NCI-H226 (cell line): ENCODE measurements around the gene SNORC.
"Not testable (repeated sequence)": the region's sequence is repeated elsewhere in the genome, so short reads cannot be mapped to it uniquely, and the experiment has no call there.

Experiments used
- DNase-seq: peaks from one replicate; pipeline ENCODE4 v3.0.0-alpha.2; 2015

SNORC gene

GRCh38 chr2:232898592-232899543 is 28.8 kb downstream of the SNORC start:
- no peak for DNase-seq

GRCh38 chr2:232900811-232901735 is 31.0 kb downstream of the SNORC start:
- no peak for DNase-seq

- peak; percentile 64 for DNase-seq
Measured at GRCh38 chr2:232901736-232902578, 31.9 kb downstream of the SNORC start.

- DNase-seq, result no peak
Measured at GRCh38 chr2:232903989-232904388, 33.9 kb downstream of the SNORC start.

- DNase-seq, result not testable (repeated sequence)
Measured at GRCh38 chr2:232906867-232907717, 37.0 kb downstream of the SNORC start.

- not testable (repeated sequence) for DNase-seq
Measured at GRCh38 chr2:232907718-232908085, 37.6 kb downstream of the SNORC start.

GRCh38 chr2:232908695-232909094 is 38.6 kb downstream of the SNORC start:
- peak; percentile 49 for DNase-seq

- no peak for DNase-seq
Measured at GRCh38 chr2:232910376-232910775, 40.3 kb downstream of the SNORC start.

- DNase-seq, result no peak
Measured at GRCh38 chr2:232911712-232912277, 41.7 kb downstream of the SNORC start.

GRCh38 chr2:232913903-232914302 is 43.8 kb downstream of the SNORC start:
- DNase-seq, result no peak

GRCh38 chr2:232919141-232919540 is 49.1 kb downstream of the SNORC start:
- no peak for DNase-seq

GRCh38 chr2:232920055-232920454 is 50.0 kb downstream of the SNORC start:
- DNase-seq, result no peak

- no peak for DNase-seq
Measured at GRCh38 chr2:232920760-232921159, 50.7 kb downstream of the SNORC start.

GRCh38 chr2:232924433-232924832 is 54.4 kb downstream of the SNORC start:
- no peak for DNase-seq

GRCh38 chr2:232925153-232925820 is 55.2 kb downstream of the SNORC start:
- peak; percentile 34 for DNase-seq

- no peak for DNase-seq
Measured at GRCh38 chr2:232925821-232926156, 55.7 kb downstream of the SNORC start.

GRCh38 chr2:232926431-232926939 is 56.4 kb downstream of the SNORC start:
- DNase-seq, result no peak

GRCh38 chr2:232927032-232927792 is 57.1 kb downstream of the SNORC start:
- DNase-seq, result no peak

GRCh38 chr2:232927793-232928550 is 57.9 kb downstream of the SNORC start:
- no peak for DNase-seq
